ENCODE data around the gene KNSTRN. TPM values are rescaled to one million over a fixed set of nuclear protein-coding genes. Genes with fewer than 3 reads are reported as not detected.

The KNSTRN gene
- total RNA-seq, 4 donors from 2014 or later = 10.8 to 30.9 (median 22.1) TPM

GRCh38 chr15:40369971-40370370 is 12.6 kb upstream of the KNSTRN start:
- no peak overlapping the region for H3K4me3 ChIP-seq
- no peaks in the 10 kb centered on the region for H3K36me3 ChIP-seq
- H3K27me3 ChIP-seq = no peaks in the 10 kb centered on the region
- no peak overlapping the region for H3K27ac ChIP-seq
- intact Hi-C loops (cut with DNase I; ENCODE audit: low total_unique reads) = loop anchor here (2.0 kb wide), 1 partner anchor 53 kb away; no protein-coding TSS in a partner anchor
- ATAC-seq = no peak
- TF ChIP-seq POLR2A (IDR thresholded peaks at IDR 0.05) (no peak), CTCF (IDR thresholded peaks at IDR 0.05 in 4 of 5, conservative IDR thresholded peaks at IDR 0.05 in 1 of 5) (no peak)
- H3K9me3 ChIP-seq = no peaks in the 10 kb centered on the region
- DNase-seq = no peak
- in situ Hi-C loops (cut with MboI; ENCODE audit: low sequenced_read_pairs in 4 of 4) = no loop called here
- peaks cover 18 to 20% of the 10 kb centered on the region in 2 donors for H3K4me1 ChIP-seq

- DNase-seq (no peak), ATAC-seq (no peak)
- Histone ChIP-seq H3K36me3 (no peaks in the 10 kb centered on the region), H3K4me1 (peaks cover 0 to 4% of the 10 kb centered on the region in 2 donors), H3K9me3 (no peaks in the 10 kb centered on the region), H3K27me3 (no peaks in the 10 kb centered on the region), H3K4me3 (no peak overlapping the region), H3K27ac (no peak overlapping the region)
- intact Hi-C loops (cut with DNase I; ENCODE audit: low total_unique reads) (no loop called here), in situ Hi-C loops (cut with MboI; ENCODE audit: low sequenced_read_pairs in 4 of 4) (no loop called here)
- TF ChIP-seq POLR2A (IDR thresholded peaks at IDR 0.05) = no peak
- no peak for TF ChIP-seq CTCF (IDR thresholded peaks at IDR 0.05 in 4 of 5, conservative IDR thresholded peaks at IDR 0.05 in 1 of 5)
These were observed 9.5 kb upstream of the KNSTRN start for GRCh38 chr15:40372981-40373380.

DNA sequence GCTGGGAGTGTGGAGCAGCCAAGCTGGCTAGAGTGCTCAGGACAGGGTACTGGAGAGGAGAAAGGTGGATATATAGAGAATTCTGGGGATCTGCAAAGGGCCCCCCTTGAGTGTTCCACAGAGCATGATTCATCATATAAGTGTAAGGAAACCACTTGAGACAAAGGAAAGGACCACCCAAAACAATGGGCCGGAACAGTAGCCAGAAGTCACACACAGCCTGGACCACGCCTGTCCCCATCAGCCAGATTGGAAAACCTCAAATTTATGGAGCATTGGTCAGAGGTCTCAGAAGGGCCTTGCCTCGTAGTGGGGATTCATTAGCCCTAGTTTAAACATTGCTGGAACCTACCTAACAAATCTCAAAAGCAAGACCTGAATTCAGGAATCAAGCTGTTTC is 4.9 kb upstream of the KNSTRN start:
- peaks cover 4 to 15% of the 10 kb centered on the region in 2 donors for H3K4me1 ChIP-seq
- no peaks in the 10 kb centered on the region for H3K27me3 ChIP-seq
- no peak for ATAC-seq
- H3K4me3 ChIP-seq = no peak overlapping the region
- TF ChIP-seq POLR2A (IDR thresholded peaks at IDR 0.05) (no peak), CTCF (IDR thresholded peaks at IDR 0.05 in 4 of 5, conservative IDR thresholded peaks at IDR 0.05 in 1 of 5) (no peak)
- no peak overlapping the region for H3K27ac ChIP-seq
- intact Hi-C loops (cut with DNase I; ENCODE audit: low total_unique reads) (no loop called here), in situ Hi-C loops (cut with MboI; ENCODE audit: low sequenced_read_pairs in 4 of 4) (no loop called here)
- H3K36me3 ChIP-seq = no peaks in the 10 kb centered on the region
- no peaks in the 10 kb centered on the region for H3K9me3 ChIP-seq
- no peak for DNase-seq

DNA sequence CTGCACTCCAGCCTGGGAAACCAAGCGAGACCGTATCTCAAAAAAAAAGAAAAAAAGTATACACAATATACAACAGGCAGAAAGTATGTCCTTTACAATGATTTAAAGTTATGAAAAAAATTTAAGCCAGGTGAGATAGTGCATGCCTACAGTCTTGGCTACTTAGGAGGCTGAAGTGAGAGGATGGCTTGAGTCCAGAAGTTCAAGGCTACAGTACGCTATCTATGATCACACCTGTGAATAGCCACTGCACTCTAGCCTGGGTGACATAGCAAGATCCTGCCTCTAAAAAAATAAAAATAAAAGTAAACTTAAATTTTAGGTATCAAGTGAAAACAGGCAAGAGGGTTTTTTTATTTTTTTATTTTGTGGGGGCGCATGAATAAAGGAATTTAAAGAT is 3.1 kb upstream of the KNSTRN start:
- DNase-seq = no peak
- Histone ChIP-seq H3K36me3 (no peaks in the 10 kb centered on the region), H3K27ac (peak overlapping the region; percentile 68 to 82 (median 75)), H3K9me3 (no peaks in the 10 kb centered on the region), H3K27me3 (no peaks in the 10 kb centered on the region), H3K4me3 (no peak overlapping the region), H3K4me1 (peaks cover 11 to 20% of the 10 kb centered on the region in 2 donors)
- no peak for TF ChIP-seq POLR2A (IDR thresholded peaks at IDR 0.05)
- no peak for TF ChIP-seq CTCF (IDR thresholded peaks at IDR 0.05 in 4 of 5, conservative IDR thresholded peaks at IDR 0.05 in 1 of 5)
- intact Hi-C loops (cut with DNase I; ENCODE audit: low total_unique reads) (no loop called here), in situ Hi-C loops (cut with MboI; ENCODE audit: low sequenced_read_pairs in 4 of 4) (no loop called here)
- no peak for ATAC-seq

DNA sequence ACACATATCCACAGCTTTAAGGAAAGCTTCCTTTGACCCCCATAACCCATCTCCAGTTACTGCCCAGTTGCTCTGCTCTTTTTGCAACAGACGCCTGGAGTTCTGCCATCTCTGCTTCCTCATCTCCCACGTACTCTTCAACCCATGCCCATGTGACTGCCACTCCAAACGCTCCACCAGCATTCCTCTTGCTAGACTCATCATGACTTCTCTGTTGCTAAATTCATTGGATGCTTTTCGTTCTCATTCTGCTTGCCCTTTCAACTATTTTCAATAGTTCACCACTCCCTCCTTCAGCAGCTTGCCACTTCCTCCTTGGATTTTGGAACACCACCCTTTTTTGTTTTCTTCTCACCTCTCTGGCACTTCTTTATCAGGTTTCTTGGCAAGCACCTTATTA is 2.7 kb upstream of the KNSTRN start:
- Histone ChIP-seq H3K27ac (peak overlapping the region; percentile 68 to 82 (median 75)), H3K4me3 (no peak overlapping the region), H3K9me3 (no peaks in the 10 kb centered on the region), H3K4me1 (peaks cover 11 to 20% of the 10 kb centered on the region in 2 donors), H3K27me3 (no peaks in the 10 kb centered on the region), H3K36me3 (no peaks in the 10 kb centered on the region)
- ATAC-seq (peak; percentile 96 to 98), DNase-seq (peak; percentile 88 to 96)
- intact Hi-C loops (cut with DNase I; ENCODE audit: low total_unique reads) (loop anchor here (1.0 to 5.0 kb wide), 3 partner anchors 25 to 1928 kb away; partner anchors contain the start of genes CCDC9B, FAM98B and IVD), in situ Hi-C loops (cut with MboI; ENCODE audit: low sequenced_read_pairs in 4 of 4) (no loop called here)
- TF ChIP-seq CTCF (IDR thresholded peaks at IDR 0.05 in 4 of 5, conservative IDR thresholded peaks at IDR 0.05 in 1 of 5) (no peak), POLR2A (IDR thresholded peaks at IDR 0.05) (no peak)
